Suprapubic skin (tissue), 4 donors: ENCODE measurements around the gene CTSZ.

Experiments
- EP300 ChIP-seq: sonication (generic); formaldehyde crosslinking; IDR thresholded peaks from one replicate; pipeline ENCODE4 v1.6.1; 2017; ENCODE audit warnings: antibody characterized with exemption
- POLR2AphosphoS5 ChIP-seq, 3 donors: sonication (generic); formaldehyde crosslinking; IDR thresholded peaks; one replicate each; pipeline ENCODE4 v1.6.1; 2017; ENCODE audit warnings: antibody characterized with exemption in 3 of 3
- TF ChIP-seq, protein P1 (sequence below), 2 donors: fragments of 200-600 bp in 1 of 2; fragments of 450-650 bp in 1 of 2; sonication (generic) in 1 of 2; IDR thresholded peaks; one replicate each; pipeline ENCODE4 v1.5.1; 2016 to 2019; ENCODE audit warnings: antibody characterized with exemption in 2 of 2, mild to moderate bottlenecking in 1 of 2, moderate library complexity in 1 of 2

DNA sequence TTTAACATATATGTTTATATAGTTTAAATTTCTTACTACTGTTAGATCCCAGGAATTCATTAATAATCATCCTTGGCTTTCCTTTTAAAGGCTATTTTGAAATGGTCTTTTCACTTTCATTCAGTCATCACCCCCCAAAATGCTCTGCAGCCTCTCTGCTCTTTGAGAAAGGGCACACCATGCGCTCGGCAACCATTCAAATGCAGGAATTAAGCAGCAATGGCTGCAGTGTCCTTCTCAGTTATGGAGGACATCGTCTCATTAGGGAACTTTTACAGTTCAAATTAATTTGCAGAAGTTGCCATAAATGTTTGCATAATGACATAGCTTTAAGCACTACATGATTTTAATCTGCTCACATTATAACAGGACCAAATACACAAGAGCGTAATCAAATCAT is 18.5 kb upstream of the CTSZ start:
- TF ChIP-seq, protein P1, sequence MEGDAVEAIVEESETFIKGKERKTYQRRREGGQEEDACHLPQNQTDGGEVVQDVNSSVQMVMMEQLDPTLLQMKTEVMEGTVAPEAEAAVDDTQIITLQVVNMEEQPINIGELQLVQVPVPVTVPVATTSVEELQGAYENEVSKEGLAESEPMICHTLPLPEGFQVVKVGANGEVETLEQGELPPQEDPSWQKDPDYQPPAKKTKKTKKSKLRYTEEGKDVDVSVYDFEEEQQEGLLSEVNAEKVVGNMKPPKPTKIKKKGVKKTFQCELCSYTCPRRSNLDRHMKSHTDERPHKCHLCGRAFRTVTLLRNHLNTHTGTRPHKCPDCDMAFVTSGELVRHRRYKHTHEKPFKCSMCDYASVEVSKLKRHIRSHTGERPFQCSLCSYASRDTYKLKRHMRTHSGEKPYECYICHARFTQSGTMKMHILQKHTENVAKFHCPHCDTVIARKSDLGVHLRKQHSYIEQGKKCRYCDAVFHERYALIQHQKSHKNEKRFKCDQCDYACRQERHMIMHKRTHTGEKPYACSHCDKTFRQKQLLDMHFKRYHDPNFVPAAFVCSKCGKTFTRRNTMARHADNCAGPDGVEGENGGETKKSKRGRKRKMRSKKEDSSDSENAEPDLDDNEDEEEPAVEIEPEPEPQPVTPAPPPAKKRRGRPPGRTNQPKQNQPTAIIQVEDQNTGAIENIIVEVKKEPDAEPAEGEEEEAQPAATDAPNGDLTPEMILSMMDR (IDR thresholded peaks at IDR 0.05) = no peak
- TF ChIP-seq POLR2AphosphoS5 (IDR thresholded peaks at IDR 0.05) (no peak), EP300 (no peak)
